ENCODE results near the gene TMED9. TPM values are rescaled to one million over a fixed set of nuclear protein-coding genes. Genes with fewer than 3 reads are reported as not detected.

The TMED9 gene
- total RNA-seq, 2 donors from 2014 or later: 82.2 to 155 TPM

DNA sequence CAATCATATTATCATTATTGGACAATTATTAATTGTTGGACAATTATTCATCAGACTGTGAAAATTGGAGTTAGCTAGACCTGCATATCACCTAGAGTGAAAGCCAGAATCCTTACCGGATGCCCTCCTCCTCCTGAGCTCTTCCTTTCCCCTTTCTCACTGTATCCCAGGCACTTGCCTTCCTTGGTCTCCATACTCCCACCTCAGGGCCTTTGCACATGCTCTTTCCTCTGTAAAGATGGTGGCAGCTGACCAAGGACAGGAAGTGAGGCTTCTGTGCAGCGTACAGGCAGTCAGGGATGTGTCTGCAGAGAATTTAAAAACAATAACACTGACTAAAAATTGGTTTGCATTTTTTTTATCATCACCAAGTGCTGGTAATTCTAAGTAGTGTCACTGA is 22.1 kb upstream of the TMED9 start:
- H3K36me3 ChIP-seq (replicated peaks in 1 of 2; ENCODE audit: insufficient read depth in 1 of 2, low read depth in 2 of 2): no peaks in the 10 kb centered on the region
- H3K27me3 ChIP-seq: no peaks in the 10 kb centered on the region
- no peak overlapping the region for H3K4me3 ChIP-seq
- no peak overlapping the region for H3K27ac ChIP-seq
- no peaks in the 10 kb centered on the region for H3K9me3 ChIP-seq
- no peak for ATAC-seq
- no peak for DNase-seq
- WGBS, 2 donors: 87% methylated on average over 2 of the region's 2 CpGs
- intact Hi-C loops (cut with DNase I): no loop called here
- no peaks in the 10 kb centered on the region for H3K4me1 ChIP-seq
- TF ChIP-seq POLR2A (IDR thresholded peaks at IDR 0.05): no peak
- TF ChIP-seq, protein P1, sequence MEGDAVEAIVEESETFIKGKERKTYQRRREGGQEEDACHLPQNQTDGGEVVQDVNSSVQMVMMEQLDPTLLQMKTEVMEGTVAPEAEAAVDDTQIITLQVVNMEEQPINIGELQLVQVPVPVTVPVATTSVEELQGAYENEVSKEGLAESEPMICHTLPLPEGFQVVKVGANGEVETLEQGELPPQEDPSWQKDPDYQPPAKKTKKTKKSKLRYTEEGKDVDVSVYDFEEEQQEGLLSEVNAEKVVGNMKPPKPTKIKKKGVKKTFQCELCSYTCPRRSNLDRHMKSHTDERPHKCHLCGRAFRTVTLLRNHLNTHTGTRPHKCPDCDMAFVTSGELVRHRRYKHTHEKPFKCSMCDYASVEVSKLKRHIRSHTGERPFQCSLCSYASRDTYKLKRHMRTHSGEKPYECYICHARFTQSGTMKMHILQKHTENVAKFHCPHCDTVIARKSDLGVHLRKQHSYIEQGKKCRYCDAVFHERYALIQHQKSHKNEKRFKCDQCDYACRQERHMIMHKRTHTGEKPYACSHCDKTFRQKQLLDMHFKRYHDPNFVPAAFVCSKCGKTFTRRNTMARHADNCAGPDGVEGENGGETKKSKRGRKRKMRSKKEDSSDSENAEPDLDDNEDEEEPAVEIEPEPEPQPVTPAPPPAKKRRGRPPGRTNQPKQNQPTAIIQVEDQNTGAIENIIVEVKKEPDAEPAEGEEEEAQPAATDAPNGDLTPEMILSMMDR (IDR thresholded peaks at IDR 0.05): no peak

DNA sequence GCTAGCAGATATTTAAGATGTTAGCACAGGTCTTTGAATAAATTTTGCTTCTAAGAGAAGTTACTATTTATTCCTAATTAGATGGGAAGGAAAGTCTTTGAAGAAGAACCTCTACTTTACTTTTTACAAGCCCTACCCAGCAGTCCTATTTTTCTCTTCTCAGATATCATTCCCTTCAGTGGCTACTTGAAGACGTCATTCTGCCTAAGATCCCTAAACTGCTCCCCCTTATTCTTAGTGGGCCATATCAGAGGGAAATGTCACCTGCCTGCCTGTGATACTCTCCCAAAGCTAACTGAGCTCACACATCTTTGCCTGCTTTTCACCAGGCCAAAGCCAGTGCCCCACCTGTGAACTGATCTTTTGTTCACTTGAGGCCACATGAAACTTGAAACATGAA is 16.5 kb upstream of the TMED9 start:
- TF ChIP-seq, protein P1 (IDR thresholded peaks at IDR 0.05): no peak
- Histone ChIP-seq H3K4me1 (no peaks in the 10 kb centered on the region), H3K27ac (no peak overlapping the region), H3K36me3 (replicated peaks in 1 of 2; ENCODE audit: insufficient read depth in 1 of 2, low read depth in 2 of 2) (no peaks in the 10 kb centered on the region), H3K4me3 (no peak overlapping the region), H3K9me3 (no peaks in the 10 kb centered on the region), H3K27me3 (no peaks in the 10 kb centered on the region)
- intact Hi-C loops (cut with DNase I): no loop called here
- no peak for DNase-seq
- no peak for ATAC-seq
- 59 to 63% methylated on average over 1 of the region's 1 CpG for WGBS, 2 donors

DNA sequence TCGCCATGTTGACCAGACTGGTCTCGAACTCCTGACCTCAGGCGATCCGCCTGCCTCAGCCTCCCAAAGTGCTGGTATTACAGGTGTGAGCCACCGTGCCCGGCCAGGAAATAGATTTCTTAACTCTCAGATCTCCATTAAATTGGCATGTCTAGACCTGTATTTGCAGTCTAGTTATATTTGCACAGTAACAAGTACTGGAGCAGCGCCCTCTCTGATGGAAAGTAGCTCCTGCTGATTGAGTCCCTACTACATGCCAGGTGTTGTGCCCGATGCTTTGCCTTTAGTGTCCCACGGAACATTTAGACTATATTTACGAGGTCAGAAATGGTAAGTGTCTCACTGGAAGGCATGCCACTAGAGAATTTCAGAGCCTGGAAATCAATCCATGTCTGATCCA is 15.8 kb upstream of the TMED9 start:
- no peaks in the 10 kb centered on the region for H3K9me3 ChIP-seq
- no peaks in the 10 kb centered on the region for H3K4me1 ChIP-seq
- H3K27ac ChIP-seq: no peak overlapping the region
- TF ChIP-seq, protein P1 (IDR thresholded peaks at IDR 0.05): no peak
- no peak for TF ChIP-seq POLR2A (IDR thresholded peaks at IDR 0.05)
- no peak overlapping the region for H3K4me3 ChIP-seq
- no peaks in the 10 kb centered on the region for H3K36me3 ChIP-seq (replicated peaks in 1 of 2; ENCODE audit: insufficient read depth in 1 of 2, low read depth in 2 of 2)
- DNase-seq: no peak
- ATAC-seq: no peak
- intact Hi-C loops (cut with DNase I): no loop called here
- H3K27me3 ChIP-seq: no peaks in the 10 kb centered on the region
- WGBS, 2 donors: 73 to 86% methylated on average over 10 of the region's 10 CpGs

DNA sequence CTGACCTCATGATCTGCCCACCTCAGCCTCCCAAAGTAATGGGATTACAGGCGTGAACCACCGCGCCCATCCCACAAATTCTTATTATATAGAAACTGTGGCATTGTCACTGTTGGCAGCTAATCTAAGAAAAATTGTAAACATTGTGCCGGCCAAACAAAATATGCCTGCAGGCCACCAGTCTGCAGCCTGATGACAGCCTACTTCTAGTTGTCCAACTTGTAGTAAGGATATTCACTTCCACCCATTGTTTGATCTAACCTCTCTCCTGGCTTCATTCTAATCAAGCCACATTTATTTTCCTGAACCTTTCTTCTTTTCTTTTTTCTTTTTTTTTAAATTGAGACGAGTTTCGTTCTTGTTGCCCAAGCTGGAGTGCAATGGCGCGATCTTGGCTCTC is 13.7 kb upstream of the TMED9 start:
- TF ChIP-seq, protein P1 (IDR thresholded peaks at IDR 0.05): no peak
- TF ChIP-seq POLR2A (IDR thresholded peaks at IDR 0.05): no peak
- Histone ChIP-seq H3K9me3 (no peaks in the 10 kb centered on the region), H3K36me3 (replicated peaks in 1 of 2; ENCODE audit: insufficient read depth in 1 of 2, low read depth in 2 of 2) (no peaks in the 10 kb centered on the region), H3K4me3 (no peak overlapping the region), H3K27me3 (no peaks in the 10 kb centered on the region), H3K4me1 (no peaks in the 10 kb centered on the region), H3K27ac (no peak overlapping the region)
- ATAC-seq (no peak), DNase-seq (no peak)
- WGBS, 2 donors: 82 to 91% methylated on average over 7 to 8 of the region's 8 CpGs
- intact Hi-C loops (cut with DNase I): no loop called here

GRCh38 chr5:177588413-177588909 is 3.5 kb upstream of the TMED9 start:
- TF ChIP-seq, protein P1 (IDR thresholded peaks at IDR 0.05): no peak
- no peak for TF ChIP-seq POLR2A (IDR thresholded peaks at IDR 0.05)
- no peak overlapping the region for H3K4me3 ChIP-seq
- no peaks in the 10 kb centered on the region for H3K27me3 ChIP-seq
- WGBS, 2 donors: 31 to 33% methylated on average over 13 of the region's 13 CpGs
- no peaks in the 10 kb centered on the region for H3K9me3 ChIP-seq
- H3K27ac ChIP-seq: no peak overlapping the region
- DNase-seq (no peak), ATAC-seq (no peak)
- H3K4me1 ChIP-seq: peaks cover 8% of the 10 kb centered on the region
- intact Hi-C loops (cut with DNase I): no loop called here
- H3K36me3 ChIP-seq (replicated peaks in 1 of 2; ENCODE audit: insufficient read depth in 1 of 2, low read depth in 2 of 2): peaks cover 0 to under 1% of the 10 kb centered on the region in 2 donors
